Vagina (tissue), 2 donors: ENCODE measurements around the gene FBXO48.

Experiments
- CTCF ChIP-seq, 3 experiments: fragments of 450-650 bp in 2 of 3; fragments of 200-600 bp in 1 of 3; sonication (generic) in 1 of 3; IDR thresholded peaks; one replicate each; pipeline ENCODE4 v1.5.1; 2017 to 2019; ENCODE audit warnings: antibody characterized with exemption in 3 of 3, mild to moderate bottlenecking in 2 of 3, moderate library complexity in 2 of 3
- POLR2A ChIP-seq, 2 donors: fragments of 450-650 bp; IDR thresholded peaks; one replicate each; pipeline ENCODE4 v1.6.1; 2017; ENCODE audit warnings: antibody characterized with exemption in 2 of 2, mild to moderate bottlenecking in 2 of 2, moderate library complexity in 2 of 2

GRCh38 chr2:68423966-68424650 is 43.0 kb downstream of the FBXO48 start:
- no peak for TF ChIP-seq POLR2A (IDR thresholded peaks at IDR 0.05)
- no peak for TF ChIP-seq CTCF (IDR thresholded peaks at IDR 0.05)
